Measurements from ENCODE around the gene MYO1E.

GRCh38 chr15:59266028-59266427, 106.6 kb downstream of the MYO1E start:
- TF ChIP-seq, protein P1, sequence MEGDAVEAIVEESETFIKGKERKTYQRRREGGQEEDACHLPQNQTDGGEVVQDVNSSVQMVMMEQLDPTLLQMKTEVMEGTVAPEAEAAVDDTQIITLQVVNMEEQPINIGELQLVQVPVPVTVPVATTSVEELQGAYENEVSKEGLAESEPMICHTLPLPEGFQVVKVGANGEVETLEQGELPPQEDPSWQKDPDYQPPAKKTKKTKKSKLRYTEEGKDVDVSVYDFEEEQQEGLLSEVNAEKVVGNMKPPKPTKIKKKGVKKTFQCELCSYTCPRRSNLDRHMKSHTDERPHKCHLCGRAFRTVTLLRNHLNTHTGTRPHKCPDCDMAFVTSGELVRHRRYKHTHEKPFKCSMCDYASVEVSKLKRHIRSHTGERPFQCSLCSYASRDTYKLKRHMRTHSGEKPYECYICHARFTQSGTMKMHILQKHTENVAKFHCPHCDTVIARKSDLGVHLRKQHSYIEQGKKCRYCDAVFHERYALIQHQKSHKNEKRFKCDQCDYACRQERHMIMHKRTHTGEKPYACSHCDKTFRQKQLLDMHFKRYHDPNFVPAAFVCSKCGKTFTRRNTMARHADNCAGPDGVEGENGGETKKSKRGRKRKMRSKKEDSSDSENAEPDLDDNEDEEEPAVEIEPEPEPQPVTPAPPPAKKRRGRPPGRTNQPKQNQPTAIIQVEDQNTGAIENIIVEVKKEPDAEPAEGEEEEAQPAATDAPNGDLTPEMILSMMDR (IDR thresholded peaks at IDR 0.05; ENCODE audit: low read depth, low read length, poor library complexity, severe bottlenecking), result no peak
- TF ChIP-seq EZH2phosphoT487 (IDR thresholded peaks at IDR 0.05; ENCODE audit: borderline replicate concordance, low read length), result no peak
